GM19035 (cell line): Measurements from ENCODE around the gene C16orf78.

ENCODE experiments used
- ATAC-seq: cut with Tn5 transposase; IDR thresholded peaks from one replicate; pipeline ENCODE4 v1.9.1; 2021; ENCODE audit not compliant: unreplicated experiment

The C16orf78 gene, protein sequence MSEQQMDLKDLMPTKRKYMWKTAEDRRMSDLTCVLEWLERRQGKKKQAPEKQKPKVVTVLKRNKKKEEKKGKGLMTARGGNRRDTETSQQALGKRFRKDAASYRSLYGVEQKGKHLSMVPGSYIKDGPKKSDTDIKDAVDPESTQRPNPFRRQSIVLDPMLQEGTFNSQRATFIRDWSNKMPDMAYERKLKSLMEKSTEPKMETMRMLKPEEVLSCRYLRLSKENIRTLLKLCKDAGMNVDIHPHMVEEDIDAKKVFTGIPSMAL

DNA sequence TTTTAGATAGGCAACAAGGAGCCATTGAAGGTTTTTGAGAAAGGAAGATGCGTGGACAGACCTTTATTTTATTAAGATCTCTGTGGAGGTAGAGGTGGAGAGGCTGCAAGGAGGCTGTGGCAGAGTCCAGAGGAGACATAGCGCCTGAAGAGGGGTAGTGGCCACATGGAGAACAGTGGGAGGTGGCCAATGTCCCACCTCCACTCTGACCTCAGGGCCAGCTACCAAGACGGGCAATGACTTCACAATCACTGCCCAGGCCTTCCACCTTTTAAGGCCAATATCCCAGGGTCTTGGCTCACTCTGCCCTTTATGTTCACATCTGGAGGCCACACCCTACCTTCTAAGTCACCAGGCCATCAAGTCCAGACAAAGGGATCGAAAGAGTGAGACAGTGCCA is at the start of gene C16orf78:
Gene C16orf78, plus strand, starts transcription at position 301 of the 400 bp plus-strand sequence. CDS start 136 bp downstream, outside the sequence.
- no peak for ATAC-seq

DNA sequence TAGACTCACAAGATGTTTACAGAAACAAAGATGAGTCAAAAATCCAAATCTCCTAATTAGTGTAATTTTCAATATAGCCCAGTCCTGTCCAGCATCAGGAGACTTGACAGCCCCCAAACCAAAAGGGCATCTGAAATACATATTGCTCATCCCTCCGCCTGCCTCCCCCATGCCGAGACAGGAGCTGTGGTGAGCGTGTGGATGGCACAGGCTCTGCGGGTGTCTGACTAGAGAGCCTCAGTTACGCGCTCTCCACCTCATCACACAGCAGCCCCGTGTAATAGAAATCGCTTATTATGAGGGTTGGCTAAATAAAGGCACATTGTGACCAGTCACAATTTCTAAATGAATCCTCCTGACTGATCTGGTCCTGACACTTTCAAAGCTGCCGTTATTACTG is 48.9 kb upstream of the C16orf78 start:
- no peak for ATAC-seq

DNA sequence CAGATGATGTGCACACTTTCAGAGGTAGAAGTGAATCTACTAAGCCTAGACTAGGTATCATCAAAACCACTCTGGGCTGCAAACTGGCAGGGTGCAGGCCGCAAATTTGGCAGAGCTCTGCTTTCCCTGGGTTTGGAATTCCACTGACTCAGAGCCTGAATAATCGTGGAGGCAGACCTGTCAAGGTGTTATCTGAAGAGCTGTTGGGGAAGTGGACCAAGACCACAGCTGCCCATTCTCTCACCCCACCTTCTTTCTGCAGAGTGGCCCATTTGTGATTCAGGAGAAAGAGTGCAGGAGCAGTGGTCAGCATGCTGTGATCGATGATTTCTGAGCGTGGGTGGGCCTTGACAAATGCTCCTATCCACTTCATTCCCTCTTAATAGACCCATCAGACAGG is 46.1 kb upstream of the C16orf78 start:
- ATAC-seq: no peak

DNA sequence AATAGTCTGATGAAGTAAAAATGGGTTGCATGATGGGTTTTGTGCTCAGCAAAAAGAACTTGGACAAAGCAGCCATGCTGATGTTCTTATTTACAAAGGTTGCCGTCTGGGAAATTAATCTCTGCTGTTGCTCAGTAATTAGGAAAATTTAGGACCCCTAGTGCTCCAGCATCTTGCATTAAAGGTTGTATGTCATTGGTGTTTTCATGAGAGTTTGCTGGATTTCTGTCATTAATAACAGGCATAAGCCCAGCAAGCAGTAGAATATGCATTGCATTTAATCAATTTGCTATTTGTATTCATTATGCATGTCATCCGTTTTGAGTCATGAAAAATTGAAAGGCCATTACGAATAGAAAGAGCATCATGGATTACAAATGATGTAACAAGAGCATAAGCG is 45.3 kb upstream of the C16orf78 start:
- ATAC-seq: no peak

DNA sequence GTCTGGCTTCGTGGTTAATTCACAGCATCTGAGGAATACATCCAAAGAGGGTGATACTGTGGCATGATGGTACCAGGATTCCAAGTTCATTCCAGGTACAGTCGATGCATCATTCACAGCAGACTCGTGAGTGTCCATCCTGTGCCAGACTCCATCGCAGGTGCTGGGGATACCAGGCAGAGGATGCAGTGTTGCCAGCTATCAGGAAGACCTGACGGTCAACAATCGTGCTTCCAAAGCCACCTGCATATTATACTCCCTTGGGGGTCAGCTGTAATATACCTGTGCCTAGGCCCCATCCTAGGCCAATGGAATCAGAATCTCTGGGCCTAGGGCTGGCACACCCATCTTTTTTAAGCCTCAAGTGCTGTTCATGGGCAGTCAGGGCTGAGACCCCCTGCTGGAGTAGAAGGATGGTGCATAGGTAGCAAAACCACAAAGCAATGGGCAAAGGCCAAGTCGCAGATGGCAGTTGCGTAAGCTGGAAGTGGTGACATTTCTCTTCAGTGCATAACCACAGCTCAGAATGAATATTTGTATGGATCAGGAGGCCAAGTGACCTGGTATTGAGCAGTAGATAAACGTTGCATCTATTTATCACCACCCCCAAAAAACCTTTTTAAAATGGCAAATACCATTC is 42.9 kb upstream of the C16orf78 start:
- no peak for ATAC-seq

DNA sequence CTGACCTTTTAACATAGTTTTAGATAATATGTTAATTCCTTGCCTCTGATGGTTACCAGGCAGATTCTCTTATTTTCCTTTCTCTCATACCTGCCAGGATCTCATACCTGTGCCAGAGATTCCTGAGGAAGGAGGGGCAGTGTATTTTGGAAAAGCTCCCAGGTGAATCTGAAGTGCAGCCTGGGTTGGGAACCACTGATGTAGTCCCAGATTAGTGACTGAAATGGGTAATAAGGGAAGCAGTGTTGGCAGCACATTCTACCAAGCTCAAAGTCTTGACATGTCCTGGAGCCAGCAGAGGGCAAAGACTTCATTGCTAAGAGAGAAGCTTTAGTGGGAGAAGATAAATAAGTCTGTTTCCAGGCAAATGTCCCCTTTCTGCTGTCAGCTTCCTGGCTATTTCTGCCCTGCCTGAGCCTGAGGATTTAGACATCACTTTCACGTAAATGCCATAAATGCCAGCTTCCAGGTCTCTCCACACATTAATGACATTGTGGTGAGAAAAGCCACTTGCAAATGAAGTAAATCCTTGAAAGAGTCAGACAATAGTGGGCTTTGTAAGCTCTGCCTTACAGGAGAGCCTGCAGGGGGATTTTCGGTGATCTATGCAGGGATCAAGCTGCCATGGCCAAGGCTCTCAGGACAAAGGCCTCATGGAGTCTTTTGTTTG is 40.9 kb upstream of the C16orf78 start:
- ATAC-seq: no peak

DNA sequence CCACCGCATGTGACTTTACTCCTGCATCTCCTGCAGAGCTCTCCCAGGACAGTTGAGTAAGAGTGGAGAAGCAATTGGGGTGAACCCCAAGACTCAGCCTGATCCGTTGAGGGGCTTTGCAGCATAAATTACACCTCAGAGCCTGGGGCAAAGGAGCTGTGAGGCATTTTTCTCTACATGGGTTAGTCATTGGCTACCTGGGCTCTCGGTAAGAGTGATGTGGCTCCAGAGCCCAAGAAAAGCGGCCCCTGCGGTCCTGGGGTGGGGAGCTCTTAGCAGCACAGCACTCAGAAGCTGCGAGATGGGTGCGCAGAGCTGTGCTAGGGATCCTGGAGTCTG is 40.4 kb upstream of the C16orf78 start:
- ATAC-seq: no peak

DNA sequence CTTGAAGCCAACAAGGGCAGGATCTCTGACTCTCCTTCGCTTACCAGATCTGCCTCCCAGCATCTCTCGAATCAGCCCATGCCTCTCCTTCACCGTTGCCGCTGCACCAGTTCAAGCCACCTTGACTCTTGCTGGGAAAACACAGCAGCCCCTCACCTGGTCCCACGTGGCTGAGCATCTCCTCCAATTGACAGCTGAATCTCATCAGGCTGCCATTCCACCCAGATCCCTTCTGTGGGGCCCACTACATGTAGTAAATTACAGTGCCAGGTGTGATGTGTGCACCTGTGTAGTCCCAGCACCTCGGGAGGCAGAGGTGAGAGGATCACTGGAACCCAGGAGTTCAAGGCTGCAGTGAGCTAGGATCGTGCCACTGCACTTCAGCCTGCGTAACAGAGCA is 37.8 kb upstream of the C16orf78 start:
- no peak for ATAC-seq

DNA sequence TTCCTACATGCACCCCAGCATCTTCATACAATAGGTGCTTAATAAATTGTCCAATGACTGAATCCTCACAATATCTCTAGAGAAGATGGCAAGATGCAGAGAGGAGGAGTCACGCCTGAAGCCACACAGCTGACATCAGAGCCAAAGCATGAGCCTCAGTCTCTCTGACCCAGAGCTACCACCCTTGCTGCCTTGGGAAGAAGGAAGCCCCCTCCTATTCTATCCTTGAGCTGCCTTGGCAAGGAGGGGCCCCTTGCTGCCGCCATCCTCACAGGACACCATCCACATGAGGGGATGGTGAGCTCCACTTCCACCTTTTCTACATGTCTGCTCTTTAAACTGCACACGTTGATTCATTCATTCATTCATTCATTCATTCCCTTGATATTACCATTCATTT is 37.0 kb upstream of the C16orf78 start:
- ATAC-seq: no peak

DNA sequence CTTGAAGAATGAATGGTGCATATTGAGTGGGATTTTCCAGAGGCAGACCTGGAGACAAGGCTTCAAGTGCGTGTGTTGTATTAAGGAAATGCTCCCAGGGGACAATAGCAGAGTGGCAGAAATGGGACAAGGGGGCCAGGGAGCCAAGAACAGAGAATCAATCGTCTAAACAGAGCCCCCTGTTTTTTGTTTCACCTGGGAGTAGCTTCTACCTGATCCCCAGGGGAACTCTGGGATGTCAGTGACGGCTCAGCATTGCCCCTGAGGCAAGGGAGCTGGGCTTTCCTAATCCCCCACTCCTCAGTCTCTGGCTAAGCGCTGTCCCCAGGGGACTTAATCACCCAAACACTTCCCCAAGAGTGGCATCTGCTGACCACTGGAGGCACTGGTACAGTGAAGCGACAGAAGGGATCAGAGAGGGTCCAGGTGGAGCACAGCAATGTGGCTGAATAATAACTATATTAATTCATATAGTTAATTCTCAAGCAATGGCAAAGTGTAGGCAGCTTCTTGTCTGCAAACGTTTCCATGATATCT is 35.7 kb upstream of the C16orf78 start:
- ATAC-seq: no peak

DNA sequence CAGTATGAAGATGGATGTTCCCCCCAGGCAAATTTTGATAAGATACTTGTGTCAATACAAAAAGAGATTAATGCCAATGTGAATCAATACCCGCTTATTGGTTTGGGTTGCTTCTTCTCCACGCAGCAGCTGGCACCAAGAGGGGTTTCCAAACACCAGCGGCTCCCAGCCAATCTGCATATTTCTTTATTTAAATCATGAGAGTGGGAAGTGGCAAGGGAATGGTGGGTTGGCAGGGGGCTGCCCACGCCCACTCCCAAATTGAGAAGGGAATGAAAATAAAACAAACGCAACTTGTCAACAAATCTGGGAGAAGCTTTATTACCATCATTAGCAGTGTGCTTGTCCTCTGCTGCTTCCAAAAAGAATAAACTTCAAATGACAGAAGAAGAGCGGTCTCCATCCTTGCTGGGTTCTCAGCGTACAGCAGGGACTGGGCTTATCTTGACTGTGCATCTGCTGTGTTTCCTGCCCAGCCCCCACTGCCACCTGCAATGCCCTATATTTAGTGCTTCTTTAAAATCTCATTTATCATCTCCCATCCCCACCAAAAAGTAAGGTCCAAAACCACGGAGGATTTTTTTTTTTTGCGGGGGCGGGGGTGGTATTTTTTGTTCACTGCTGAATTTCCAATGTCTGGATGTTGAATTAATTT is 34.9 kb upstream of the C16orf78 start:
- no peak for ATAC-seq

DNA sequence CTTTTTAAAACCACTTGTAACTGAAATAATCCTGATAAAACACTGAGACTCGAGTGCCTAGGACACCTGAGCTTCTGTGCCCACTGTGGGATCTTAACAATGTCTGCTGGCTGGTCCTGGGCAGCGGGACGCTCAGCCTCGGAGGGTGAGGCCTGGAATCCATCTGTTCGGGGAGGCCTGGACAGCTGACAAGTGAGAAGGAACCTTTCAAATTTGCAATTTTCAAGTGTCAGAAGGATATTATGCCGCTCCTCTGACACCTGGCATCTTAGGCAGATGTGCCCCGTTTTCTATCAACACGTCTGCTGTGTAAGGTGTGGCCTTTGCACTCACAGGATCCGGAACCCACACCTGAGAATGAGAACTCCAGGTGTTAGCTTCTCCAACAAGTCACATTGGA is 33.1 kb upstream of the C16orf78 start:
- no peak for ATAC-seq

DNA sequence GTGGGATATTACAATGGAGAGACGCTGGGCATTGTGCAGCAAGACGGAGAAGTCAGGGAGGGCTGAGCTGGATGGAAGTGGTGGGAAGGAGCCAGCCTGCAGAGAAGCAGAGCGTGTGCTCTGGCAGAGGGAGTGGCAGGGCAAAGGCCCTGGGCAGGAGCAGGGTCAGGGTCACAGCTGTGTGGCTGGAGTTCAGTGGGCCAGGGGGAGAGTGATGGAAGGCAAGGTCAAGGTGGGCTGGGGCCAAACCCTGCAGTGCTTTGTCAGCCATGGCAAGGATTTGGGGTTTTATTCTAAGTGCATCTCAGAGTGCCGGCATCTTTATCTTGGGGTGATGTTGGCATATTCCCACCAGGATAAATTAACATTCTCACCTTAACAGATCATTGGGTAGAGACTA is 31.9 kb upstream of the C16orf78 start:
- no peak for ATAC-seq

DNA sequence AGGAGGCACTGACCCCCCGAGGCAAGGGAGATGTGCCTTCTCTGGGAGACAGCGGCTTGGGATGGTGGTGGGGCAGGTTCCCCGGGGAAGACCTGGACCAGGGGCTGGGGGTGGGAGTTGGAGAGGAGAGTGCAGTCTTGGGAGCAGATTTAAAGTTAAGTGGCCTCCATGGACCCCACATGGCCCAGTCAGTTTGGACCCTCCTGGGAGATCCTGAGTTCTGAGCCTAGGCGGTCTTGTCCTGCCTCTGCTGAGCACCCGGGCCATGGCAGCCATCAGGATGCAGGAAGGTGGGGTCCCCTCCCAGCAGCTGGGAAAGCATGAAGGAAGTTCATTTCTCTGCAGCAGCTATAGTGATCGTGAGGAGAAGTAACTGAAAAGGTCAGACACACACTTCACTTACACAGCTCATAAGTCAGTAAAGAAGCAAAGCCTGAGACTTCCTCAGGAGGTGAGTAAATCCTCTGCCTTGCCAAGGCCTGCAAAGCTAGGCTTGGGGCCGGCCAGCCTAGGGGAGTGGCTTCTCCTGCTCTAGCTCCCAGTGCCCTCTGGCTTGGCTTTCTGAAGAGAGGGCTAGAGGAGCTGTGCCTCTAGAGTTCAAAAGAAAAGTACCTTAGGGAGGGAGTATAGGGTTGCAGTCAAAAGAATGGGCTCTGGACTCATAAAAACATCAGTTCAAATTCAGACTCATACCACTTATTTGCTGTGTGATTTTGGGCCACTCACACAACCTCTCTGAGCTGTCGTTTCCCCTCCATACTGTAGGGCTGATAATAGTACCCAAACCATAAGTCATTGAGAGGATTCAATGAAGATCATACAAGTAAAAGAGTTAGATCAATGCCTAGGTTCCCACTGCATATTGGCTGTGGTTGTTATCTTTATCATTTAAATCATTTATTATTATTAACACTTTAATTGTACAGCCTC is 31.0 kb upstream of the C16orf78 start:
- ATAC-seq: no peak

DNA sequence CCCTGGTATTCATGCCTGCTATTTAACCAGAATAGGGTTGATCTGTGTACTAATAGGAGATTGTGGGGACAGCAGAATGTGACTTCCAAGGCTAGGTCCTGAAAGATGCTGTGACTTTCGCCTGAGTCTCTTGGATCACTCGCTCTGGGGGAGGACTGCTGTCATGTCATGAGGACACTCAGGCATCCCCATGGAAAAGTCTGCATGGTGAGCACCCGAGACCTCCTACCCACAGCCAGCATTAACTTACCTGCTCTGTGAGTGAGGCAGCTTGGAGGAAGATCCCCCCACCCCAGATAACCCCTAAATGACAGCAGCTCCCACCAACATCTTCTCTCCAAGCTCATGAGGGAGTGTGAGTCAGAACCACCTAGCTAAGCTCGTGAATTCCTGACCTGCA is 30.3 kb upstream of the C16orf78 start:
- no peak for ATAC-seq

DNA sequence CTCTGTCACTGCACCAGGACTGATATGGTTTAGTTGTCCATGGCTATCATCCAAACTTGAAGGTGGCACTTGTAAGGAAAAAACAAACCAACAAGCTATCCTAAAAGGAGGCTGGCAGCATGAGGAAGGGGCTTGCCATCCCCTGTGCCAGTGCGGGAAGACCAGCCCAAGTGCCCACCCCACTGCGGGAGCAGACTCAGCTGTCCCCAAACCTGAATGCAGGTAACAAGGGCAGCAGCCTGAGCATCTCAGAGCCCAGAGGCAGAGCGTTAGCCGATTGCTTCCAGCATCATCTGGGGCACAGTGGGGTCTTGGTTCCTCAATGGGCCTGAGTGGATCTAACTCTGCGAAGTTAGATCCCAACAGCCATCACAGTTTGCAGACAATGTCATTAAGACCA is 29.2 kb upstream of the C16orf78 start:
- no peak for ATAC-seq

DNA sequence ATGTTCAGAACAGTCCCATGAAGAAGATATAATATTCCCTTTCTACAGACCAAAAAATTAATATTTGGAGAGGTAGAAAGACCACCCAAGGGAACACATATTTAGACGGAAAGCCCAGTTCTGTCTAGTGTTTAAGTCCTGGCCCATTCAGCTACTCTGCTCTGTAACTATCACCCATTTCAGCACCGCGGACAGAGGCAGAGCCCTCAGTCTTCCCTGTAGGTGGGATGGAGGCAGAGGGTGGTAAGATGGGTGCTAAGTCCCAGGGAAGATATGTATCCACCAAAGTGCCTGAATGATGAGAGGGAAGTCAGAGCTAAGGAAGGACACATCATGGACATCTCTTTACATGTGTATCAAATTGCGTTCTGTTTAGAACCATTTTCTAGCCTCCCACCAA is 27.8 kb upstream of the C16orf78 start:
- ATAC-seq: no peak

DNA sequence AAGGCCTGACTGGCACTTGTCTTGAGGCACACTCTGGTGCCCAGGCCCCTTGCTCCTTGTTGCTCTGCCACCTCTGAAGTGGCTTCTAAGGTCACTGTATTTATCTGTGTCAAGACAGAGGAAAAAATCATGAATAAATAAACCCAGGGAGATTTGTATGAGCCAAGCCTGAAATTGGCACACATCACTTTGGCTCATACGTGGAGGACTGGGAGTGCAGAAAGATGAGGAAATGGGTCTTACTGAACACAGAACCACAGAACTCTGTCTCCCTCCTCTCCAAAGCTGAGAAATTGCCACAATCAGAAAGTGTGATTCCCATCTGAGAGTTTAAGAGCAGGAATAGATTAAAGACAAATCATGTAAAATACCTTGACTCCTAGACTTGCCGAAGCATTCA is 27.1 kb upstream of the C16orf78 start:
- no peak for ATAC-seq

DNA sequence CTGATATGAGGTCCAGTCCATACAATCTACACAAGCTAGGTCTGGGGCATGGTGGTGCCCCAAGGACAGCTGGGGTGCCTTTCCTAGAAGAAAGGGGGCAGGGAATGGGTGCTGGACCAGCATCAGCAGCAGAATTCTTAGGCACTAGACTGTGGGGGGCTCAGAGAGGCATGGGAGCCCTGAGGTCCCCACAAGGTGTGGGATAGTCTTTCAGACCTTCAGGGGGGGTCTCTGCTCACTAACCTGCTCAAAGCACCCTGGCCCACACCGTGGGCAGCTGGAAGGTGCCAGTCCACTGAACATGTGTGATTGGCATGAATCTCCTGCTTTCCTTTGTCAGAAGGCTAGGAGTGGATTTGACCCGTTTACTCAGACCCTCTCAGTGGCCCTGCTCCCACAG is 26.1 kb upstream of the C16orf78 start:
- no peak for ATAC-seq

DNA sequence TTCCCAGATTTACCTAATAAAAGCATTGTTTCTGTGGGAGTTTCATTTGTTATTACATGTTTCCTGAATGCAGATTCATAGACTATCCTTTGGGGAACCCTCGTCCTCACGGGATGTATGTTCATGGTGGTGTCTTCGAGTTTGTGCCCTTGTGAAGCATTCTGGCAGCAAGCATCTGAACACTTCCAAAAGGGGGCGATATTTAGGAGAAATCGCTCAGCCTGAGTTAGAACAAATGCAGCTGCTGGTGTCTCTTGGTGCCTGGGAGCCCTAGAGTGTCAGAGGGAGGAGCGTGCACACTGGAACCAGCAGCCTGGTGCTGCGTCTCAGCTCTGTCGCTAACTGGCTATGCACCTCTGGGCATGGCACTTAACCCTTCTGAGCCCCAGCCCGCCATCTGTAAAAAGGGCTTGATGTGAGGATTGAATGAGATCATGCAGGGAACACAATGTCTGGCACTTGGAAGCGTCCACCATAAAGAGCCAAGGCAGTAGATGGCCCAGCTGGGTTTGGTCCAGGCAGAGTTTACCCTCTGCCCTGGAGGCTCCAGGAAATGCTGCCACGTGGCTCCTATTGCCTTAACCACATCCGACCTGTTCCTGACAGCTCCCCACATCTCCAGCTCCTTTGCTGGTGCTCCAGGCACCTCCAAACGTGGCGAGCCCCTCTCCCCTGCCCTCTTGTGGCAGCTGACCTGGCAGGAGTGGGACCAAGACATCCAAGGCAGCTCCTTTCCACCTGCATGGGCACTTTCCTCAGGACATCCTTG is 25.0 kb upstream of the C16orf78 start:
- ATAC-seq: no peak
